GM23248 (cell line): ENCODE measurements around the gene PLXND1.

Experiments used
- EZH2 ChIP-seq: fragments of 200-600 bp; sonication (generic); IDR thresholded peaks from 2 replicates; pipeline ENCODE4 v1.6.1; 2018; ENCODE audit warnings: antibody characterized with exemption, mild to moderate bottlenecking; ENCODE audit not compliant: insufficient read depth, poor library complexity, severe bottlenecking
- EZH2phosphoT487 ChIP-seq: fragments of 200-600 bp; sonication (generic); IDR thresholded peaks from 2 replicates; pipeline ENCODE4 v1.6.1; 2018; ENCODE audit warnings: antibody characterized with exemption, moderate library complexity, mild to moderate bottlenecking, low read depth; ENCODE audit not compliant: insufficient read depth

DNA sequence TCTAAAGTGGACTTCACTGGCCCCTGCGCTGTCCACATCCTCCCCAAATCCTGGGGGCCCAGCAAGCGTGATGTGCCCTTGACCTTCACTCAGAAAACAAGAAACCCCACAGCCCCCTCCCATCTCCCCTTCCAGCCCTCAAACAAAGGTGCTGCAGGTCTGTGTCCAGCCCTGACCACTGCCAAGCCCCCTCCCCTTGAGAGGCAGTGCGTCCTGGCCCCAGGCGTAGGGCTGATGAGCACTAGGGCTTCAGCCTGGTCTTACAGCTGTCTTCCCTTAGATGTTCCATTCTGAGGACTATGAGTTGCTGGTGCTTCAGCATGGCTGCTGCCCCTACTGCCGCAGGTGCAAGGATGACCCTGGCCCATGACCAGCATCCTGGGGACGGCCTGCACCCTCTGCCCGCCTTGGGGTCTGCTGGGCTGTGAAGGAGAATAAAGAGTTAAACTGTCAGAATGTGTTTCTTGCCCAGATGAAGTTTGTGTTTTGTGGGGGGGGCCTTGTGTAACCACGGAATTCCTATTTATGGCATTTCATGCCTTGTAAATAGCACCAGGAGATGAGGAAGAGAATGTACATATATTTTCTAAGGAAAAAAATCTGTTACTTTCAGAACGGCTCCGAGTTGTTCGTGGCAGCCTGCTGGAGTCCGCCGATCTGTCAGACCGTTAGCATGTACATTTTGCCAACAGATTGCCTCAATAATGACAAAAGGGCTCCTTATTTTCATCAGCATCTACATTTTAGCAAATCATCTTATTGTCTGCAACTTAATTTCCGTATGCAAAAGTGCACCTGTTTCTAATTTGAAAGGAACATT, 86.4 kb downstream of the PLXND1 start:
- TF ChIP-seq EZH2phosphoT487 (no peak), EZH2 (no peak)
